SK-N-MC (cell line): ENCODE results near the gene MALRD1.

Experiments
- EZH2 ChIP-seq: fragments of 200-600 bp; sonication (generic); IDR thresholded peaks from one replicate; pipeline ENCODE4 v1.6.1; 2017; ENCODE audit warnings: antibody characterized with exemption
- FOXP2 ChIP-seq: optimal IDR thresholded peaks from 2 replicates; pipeline ENCODE3; 2011; ENCODE audit warnings: mild to moderate bottlenecking, moderate library complexity; ENCODE audit not compliant: insufficient read depth; ENCODE audit errors: extremely low read length, control extremely low read depth
- POLR2AphosphoS5 ChIP-seq: IDR thresholded peaks from 2 replicates; pipeline ENCODE4 v1.6.1; 2012; ENCODE audit warnings: mild to moderate bottlenecking, low read depth, low read length, borderline replicate concordance

GRCh38 chr10:19451356-19451755 is 402.8 kb downstream of the MALRD1 start:
- TF ChIP-seq POLR2AphosphoS5 (no peak), EZH2 (no peak), FOXP2 (no peak)
